Measurements from ENCODE around the gene PKD2. TPM values are rescaled to one million over a fixed set of nuclear protein-coding genes. Genes with fewer than 3 reads are reported as not detected.

PKD2 gene
- total RNA-seq, 2 experiments from 2014 or later = 2.3 to 2.8 TPM

DNA sequence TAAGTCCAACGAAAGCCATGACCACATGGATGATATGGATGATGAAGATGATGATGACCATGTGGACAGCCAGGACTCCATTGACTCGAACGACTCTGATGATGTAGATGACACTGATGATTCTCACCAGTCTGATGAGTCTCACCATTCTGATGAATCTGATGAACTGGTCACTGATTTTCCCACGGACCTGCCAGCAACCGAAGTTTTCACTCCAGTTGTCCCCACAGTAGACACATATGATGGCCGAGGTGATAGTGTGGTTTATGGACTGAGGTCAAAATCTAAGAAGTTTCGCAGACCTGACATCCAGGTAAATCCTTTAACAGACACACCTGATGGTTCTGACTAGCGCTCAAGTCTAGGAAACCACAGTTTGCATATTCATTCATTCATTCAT lies 25.9 kb upstream of the PKD2 start:
- POLR2A ChIA-PET = no interaction called here
- no peaks in the 10 kb centered on the region for H3K9me3 Mint-ChIP-seq
- no peak overlapping the region for H3K4me3 Mint-ChIP-seq
- no peak for DNase-seq
- H3K27me3 Mint-ChIP-seq = peaks cover 23% of the 10 kb centered on the region
- no peak overlapping the region for H3K27ac Mint-ChIP-seq
- intact Hi-C loops (cut with micrococcal nuclease) = no loop called here
- no peak for ATAC-seq
- no peaks in the 10 kb centered on the region for H3K4me1 Mint-ChIP-seq (ENCODE audit: low read depth)
- H3K36me3 Mint-ChIP-seq (ENCODE audit: low read depth) = no peaks in the 10 kb centered on the region
- CTCF ChIA-PET = no interaction called here
- TF ChIP-seq, protein P1, sequence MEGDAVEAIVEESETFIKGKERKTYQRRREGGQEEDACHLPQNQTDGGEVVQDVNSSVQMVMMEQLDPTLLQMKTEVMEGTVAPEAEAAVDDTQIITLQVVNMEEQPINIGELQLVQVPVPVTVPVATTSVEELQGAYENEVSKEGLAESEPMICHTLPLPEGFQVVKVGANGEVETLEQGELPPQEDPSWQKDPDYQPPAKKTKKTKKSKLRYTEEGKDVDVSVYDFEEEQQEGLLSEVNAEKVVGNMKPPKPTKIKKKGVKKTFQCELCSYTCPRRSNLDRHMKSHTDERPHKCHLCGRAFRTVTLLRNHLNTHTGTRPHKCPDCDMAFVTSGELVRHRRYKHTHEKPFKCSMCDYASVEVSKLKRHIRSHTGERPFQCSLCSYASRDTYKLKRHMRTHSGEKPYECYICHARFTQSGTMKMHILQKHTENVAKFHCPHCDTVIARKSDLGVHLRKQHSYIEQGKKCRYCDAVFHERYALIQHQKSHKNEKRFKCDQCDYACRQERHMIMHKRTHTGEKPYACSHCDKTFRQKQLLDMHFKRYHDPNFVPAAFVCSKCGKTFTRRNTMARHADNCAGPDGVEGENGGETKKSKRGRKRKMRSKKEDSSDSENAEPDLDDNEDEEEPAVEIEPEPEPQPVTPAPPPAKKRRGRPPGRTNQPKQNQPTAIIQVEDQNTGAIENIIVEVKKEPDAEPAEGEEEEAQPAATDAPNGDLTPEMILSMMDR (IDR thresholded peaks at IDR 0.05) = no peak

DNA sequence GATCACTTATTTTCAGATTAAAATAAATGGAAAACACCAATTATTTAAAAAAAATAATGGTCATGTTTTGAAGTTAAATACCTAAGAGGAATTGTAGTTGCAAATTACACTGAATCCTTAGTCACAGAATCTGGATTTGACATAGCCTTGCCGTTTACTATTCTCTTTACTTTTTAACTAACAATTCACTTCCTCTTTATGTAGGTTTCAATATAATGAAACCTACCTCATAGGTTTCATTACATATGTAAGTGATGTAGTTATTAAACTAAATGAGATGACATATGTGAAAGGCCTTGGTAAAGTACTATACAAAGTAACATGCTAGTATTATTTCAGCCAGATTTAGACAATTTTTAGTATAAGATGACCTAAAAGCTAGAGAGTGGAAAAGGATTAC lies 25.4 kb upstream of the PKD2 start:
- DNase-seq (no peak), ATAC-seq (no peak)
- H3K36me3 Mint-ChIP-seq (ENCODE audit: low read depth) = no peaks in the 10 kb centered on the region
- H3K4me3 Mint-ChIP-seq = no peak overlapping the region
- no peaks in the 10 kb centered on the region for H3K9me3 Mint-ChIP-seq
- ChIA-PET CTCF (no interaction called here), POLR2A (no interaction called here)
- intact Hi-C loops (cut with micrococcal nuclease) = no loop called here
- no peaks in the 10 kb centered on the region for H3K4me1 Mint-ChIP-seq (ENCODE audit: low read depth)
- H3K27ac Mint-ChIP-seq = no peak overlapping the region
- TF ChIP-seq, protein P1 (IDR thresholded peaks at IDR 0.05) = no peak
- peaks cover 23% of the 10 kb centered on the region for H3K27me3 Mint-ChIP-seq

DNA sequence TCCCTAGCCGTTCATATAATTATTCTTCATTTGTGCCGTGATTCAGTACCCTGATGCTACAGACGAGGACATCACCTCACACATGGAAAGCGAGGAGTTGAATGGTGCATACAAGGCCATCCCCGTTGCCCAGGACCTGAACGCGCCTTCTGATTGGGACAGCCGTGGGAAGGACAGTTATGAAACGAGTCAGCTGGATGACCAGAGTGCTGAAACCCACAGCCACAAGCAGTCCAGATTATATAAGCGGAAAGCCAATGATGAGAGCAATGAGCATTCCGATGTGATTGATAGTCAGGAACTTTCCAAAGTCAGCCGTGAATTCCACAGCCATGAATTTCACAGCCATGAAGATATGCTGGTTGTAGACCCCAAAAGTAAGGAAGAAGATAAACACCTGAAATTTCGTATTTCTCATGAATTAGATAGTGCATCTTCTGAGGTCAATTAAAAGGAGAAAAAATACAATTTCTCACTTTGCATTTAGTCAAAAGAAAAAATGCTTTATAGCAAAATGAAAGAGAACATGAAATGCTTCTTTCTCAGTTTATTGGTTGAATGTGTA lies 24.9 kb upstream of the PKD2 start:
- Mint-ChIP-seq H3K4me1 (ENCODE audit: low read depth) (no peaks in the 10 kb centered on the region), H3K27me3 (peaks cover 24% of the 10 kb centered on the region), H3K36me3 (ENCODE audit: low read depth) (no peaks in the 10 kb centered on the region), H3K27ac (no peak overlapping the region), H3K9me3 (no peaks in the 10 kb centered on the region), H3K4me3 (no peak overlapping the region)
- intact Hi-C loops (cut with micrococcal nuclease) = no loop called here
- ATAC-seq (no peak), DNase-seq (no peak)
- TF ChIP-seq, protein P1 (IDR thresholded peaks at IDR 0.05) = no peak
- POLR2A ChIA-PET = no interaction called here
- CTCF ChIA-PET = no interaction called here

DNA sequence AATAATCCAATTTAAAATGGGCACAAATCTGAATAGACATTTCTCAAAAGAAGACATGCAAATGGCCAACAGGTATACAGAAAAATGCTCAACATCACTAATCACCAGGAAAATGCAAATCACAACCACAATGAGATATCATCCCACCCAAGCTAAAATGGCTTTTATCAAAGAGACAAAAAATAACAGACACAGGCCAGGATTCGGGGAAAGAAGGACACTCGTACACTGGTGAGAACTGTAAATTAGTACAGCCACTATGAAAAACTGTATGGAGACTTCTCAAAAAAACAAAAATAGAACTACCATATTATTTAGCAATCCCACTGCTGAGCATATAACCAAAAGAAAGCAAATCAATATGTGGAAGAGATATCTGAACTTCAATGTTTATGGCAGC lies 23.4 kb upstream of the PKD2 start:
- ChIA-PET CTCF (interaction anchor here (1.1 kb wide), 1 partner anchor 134 kb away, joined by 3 read pairs; no protein-coding TSS in a partner anchor), POLR2A (no interaction called here)
- H3K27me3 Mint-ChIP-seq = peaks cover 20% of the 10 kb centered on the region
- no peak overlapping the region for H3K27ac Mint-ChIP-seq
- TF ChIP-seq, protein P1 (IDR thresholded peaks at IDR 0.05) = no peak
- intact Hi-C loops (cut with micrococcal nuclease) = no loop called here
- H3K4me1 Mint-ChIP-seq (ENCODE audit: low read depth) = no peaks in the 10 kb centered on the region
- no peak overlapping the region for H3K4me3 Mint-ChIP-seq
- ATAC-seq (no peak), DNase-seq (no peak)
- no peaks in the 10 kb centered on the region for H3K36me3 Mint-ChIP-seq (ENCODE audit: low read depth)
- H3K9me3 Mint-ChIP-seq = no peaks in the 10 kb centered on the region

DNA sequence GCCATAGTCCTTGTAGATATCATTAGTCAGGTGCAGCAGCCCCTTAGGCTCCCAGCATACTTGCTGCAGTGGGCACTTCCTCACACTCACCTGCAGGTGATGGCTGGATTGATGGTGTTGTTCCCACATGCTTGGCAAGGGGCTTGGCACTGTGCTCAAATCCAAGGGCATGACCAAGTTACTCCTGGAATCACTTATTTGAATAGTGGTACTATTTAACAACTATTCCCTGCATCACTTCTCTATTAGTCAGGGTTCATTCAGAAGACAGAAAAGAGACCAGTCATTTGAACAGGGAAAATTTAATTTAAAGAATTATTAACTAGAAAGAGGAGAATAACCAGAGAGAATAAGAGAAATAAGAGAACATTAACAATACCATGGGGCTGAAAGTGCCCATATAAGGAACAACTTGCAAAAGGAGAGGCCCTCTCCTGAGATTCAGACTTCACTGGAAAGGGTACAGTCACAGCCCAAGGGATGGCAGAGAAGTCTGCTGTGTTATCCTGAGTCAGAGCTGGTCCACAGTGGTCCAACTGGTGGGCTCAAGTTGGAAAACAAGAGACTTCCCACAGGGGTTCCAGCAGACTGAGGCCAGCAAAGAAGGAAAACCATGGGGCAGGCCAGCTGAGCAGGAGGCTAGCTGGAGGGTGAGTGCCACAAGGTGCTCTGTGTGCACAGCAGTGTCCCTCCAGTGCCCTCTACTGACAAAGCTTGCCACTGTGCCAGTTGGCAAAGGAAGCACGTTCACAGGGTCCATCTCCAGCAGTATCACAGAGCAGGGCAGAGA lies 22.1 kb upstream of the PKD2 start:
- Mint-ChIP-seq H3K27me3 (peaks cover 22% of the 10 kb centered on the region), H3K4me3 (no peak overlapping the region), H3K9me3 (no peaks in the 10 kb centered on the region), H3K36me3 (ENCODE audit: low read depth) (no peaks in the 10 kb centered on the region), H3K27ac (no peak overlapping the region), H3K4me1 (ENCODE audit: low read depth) (no peaks in the 10 kb centered on the region)
- ATAC-seq (peak; percentile 86), DNase-seq (peak; percentile 64)
- TF ChIP-seq, protein P1 (IDR thresholded peaks at IDR 0.05) = peak; percentile 58
- CTCF ChIA-PET = interaction anchor here (0.6 to 1.8 kb wide), 7 partner anchors 12 to 428 kb away, joined by 3 to 8 read pairs (median 5); no protein-coding TSS in a partner anchor
- intact Hi-C loops (cut with micrococcal nuclease) = no loop called here
- POLR2A ChIA-PET = no interaction called here

Measured in activated CD8-positive, alpha-beta T cell treated with anti-CD3 and anti-CD28 coated beads for 36 hours (primary cell).